Measurements from ENCODE around the gene KRTAP5-6. TPM values are rescaled to one million over a fixed set of nuclear protein-coding genes. Genes with fewer than 3 reads are reported as not detected.
A peak's percentile ranks its signal among the peaks of the same experiment; 100 is the strongest.

The KRTAP5-6 gene
- total RNA-seq, 2 experiments from 2014 or later = not detected

GRCh38 chr11:1733716-1734640 is 37.0 kb downstream of the KRTAP5-6 start:
- H3K36me3 Mint-ChIP-seq (ENCODE audit: low read depth) = no peaks in the 10 kb centered on the region
- intact Hi-C loops (cut with DNase I, micrococcal nuclease) = no loop called here
- H3K27ac Mint-ChIP-seq = no peak overlapping the region
- DNase-seq (no peak), ATAC-seq (no peak)
- peaks cover 7% of the 10 kb centered on the region for H3K9me3 Mint-ChIP-seq (ENCODE audit: low read depth)
- peaks cover 18% of the 10 kb centered on the region for H3K27me3 Mint-ChIP-seq
- POLR2A ChIA-PET = no interaction called here
- no peak overlapping the region for H3K4me3 Mint-ChIP-seq
- H3K4me1 Mint-ChIP-seq = peaks cover 17% of the 10 kb centered on the region
- CTCF ChIA-PET = interaction anchor here (0.7 to 0.9 kb wide), 3 partner anchors 10 to 99 kb away, joined by 3 read pairs; no protein-coding TSS in a partner anchor

GRCh38 chr11:1734641-1735081 is 37.7 kb downstream of the KRTAP5-6 start:
- intact Hi-C loops (cut with DNase I, micrococcal nuclease) = no loop called here
- CTCF ChIA-PET = interaction anchor here (0.9 kb wide), 1 partner anchor 98 kb away, joined by 3 read pairs; no protein-coding TSS in a partner anchor
- H3K9me3 Mint-ChIP-seq (ENCODE audit: low read depth) = peaks cover 7% of the 10 kb centered on the region
- peaks cover 13% of the 10 kb centered on the region for H3K4me1 Mint-ChIP-seq
- no peak for DNase-seq
- H3K27me3 Mint-ChIP-seq = peaks cover 16% of the 10 kb centered on the region
- H3K27ac Mint-ChIP-seq = no peak overlapping the region
- POLR2A ChIA-PET = no interaction called here
- H3K36me3 Mint-ChIP-seq (ENCODE audit: low read depth) = no peaks in the 10 kb centered on the region
- no peak overlapping the region for H3K4me3 Mint-ChIP-seq
- ATAC-seq = no peak

GRCh38 chr11:1735271-1735670 is 38.3 kb downstream of the KRTAP5-6 start:
- H3K9me3 Mint-ChIP-seq (ENCODE audit: low read depth) = peaks cover 7% of the 10 kb centered on the region
- no peak overlapping the region for H3K4me3 Mint-ChIP-seq
- no peaks in the 10 kb centered on the region for H3K36me3 Mint-ChIP-seq (ENCODE audit: low read depth)
- ChIA-PET POLR2A (no interaction called here), CTCF (no interaction called here)
- no peak overlapping the region for H3K27ac Mint-ChIP-seq
- peaks cover 11% of the 10 kb centered on the region for H3K4me1 Mint-ChIP-seq
- DNase-seq (no peak), ATAC-seq (no peak)
- intact Hi-C loops (cut with DNase I, micrococcal nuclease) = no loop called here
- peaks cover 16% of the 10 kb centered on the region for H3K27me3 Mint-ChIP-seq

GRCh38 chr11:1736447-1736992 is 39.5 kb downstream of the KRTAP5-6 start:
- intact Hi-C loops (cut with DNase I, micrococcal nuclease) = no loop called here
- ChIA-PET CTCF (interaction anchor here (0.7 to 1.0 kb wide), 3 partner anchors 36 to 162 kb away, joined by 3 read pairs; no protein-coding TSS in a partner anchor), POLR2A (no interaction called here)
- Mint-ChIP-seq H3K27ac (no peak overlapping the region), H3K4me3 (no peak overlapping the region), H3K9me3 (ENCODE audit: low read depth) (peaks cover 5% of the 10 kb centered on the region), H3K4me1 (peaks cover 11% of the 10 kb centered on the region), H3K27me3 (peaks cover 12% of the 10 kb centered on the region), H3K36me3 (ENCODE audit: low read depth) (no peaks in the 10 kb centered on the region)
- no peak for ATAC-seq
- no peak for DNase-seq

GRCh38 chr11:1737080-1737757 is 40.2 kb downstream of the KRTAP5-6 start:
- intact Hi-C loops (cut with DNase I, micrococcal nuclease) = no loop called here
- Mint-ChIP-seq H3K36me3 (ENCODE audit: low read depth) (no peaks in the 10 kb centered on the region), H3K27ac (no peak overlapping the region), H3K27me3 (peaks cover 8% of the 10 kb centered on the region), H3K9me3 (ENCODE audit: low read depth) (peaks cover 3% of the 10 kb centered on the region), H3K4me3 (no peak overlapping the region), H3K4me1 (peaks cover 11% of the 10 kb centered on the region)
- no peak for ATAC-seq
- CTCF ChIA-PET = interaction anchor here (0.7 to 1.0 kb wide), 4 partner anchors 36 to 162 kb away, joined by 3 read pairs; no protein-coding TSS in a partner anchor
- POLR2A ChIA-PET = no interaction called here
- no peak for DNase-seq

- no peak for ATAC-seq
- Mint-ChIP-seq H3K4me3 (no peak overlapping the region), H3K27me3 (peaks cover 7% of the 10 kb centered on the region), H3K4me1 (peaks cover 11% of the 10 kb centered on the region), H3K27ac (no peak overlapping the region), H3K36me3 (ENCODE audit: low read depth) (no peaks in the 10 kb centered on the region), H3K9me3 (ENCODE audit: low read depth) (peaks cover 3% of the 10 kb centered on the region)
- DNase-seq = no peak
- ChIA-PET CTCF (interaction anchor here (0.9 kb wide), 1 partner anchor 95 kb away, joined by 3 read pairs; no protein-coding TSS in a partner anchor), POLR2A (no interaction called here)
- intact Hi-C loops (cut with DNase I, micrococcal nuclease) = no loop called here
Measured at GRCh38 chr11:1738380-1738779, 41.4 kb downstream of the KRTAP5-6 start.

- intact Hi-C loops (cut with DNase I, micrococcal nuclease) = no loop called here
- DNase-seq = no peak
- CTCF ChIA-PET = interaction anchor here (0.7 kb wide), 1 partner anchor 413 kb away, joined by 3 read pairs; no protein-coding TSS in a partner anchor
- H3K9me3 Mint-ChIP-seq (ENCODE audit: low read depth) = peaks cover 3% of the 10 kb centered on the region
- POLR2A ChIA-PET = no interaction called here
- no peak overlapping the region for H3K4me3 Mint-ChIP-seq
- H3K4me1 Mint-ChIP-seq = no peaks in the 10 kb centered on the region
- no peaks in the 10 kb centered on the region for H3K36me3 Mint-ChIP-seq (ENCODE audit: low read depth)
- H3K27me3 Mint-ChIP-seq = peaks cover 5% of the 10 kb centered on the region
- no peak overlapping the region for H3K27ac Mint-ChIP-seq
- ATAC-seq = no peak
Measured at GRCh38 chr11:1739576-1739975, 42.6 kb downstream of the KRTAP5-6 start.

GRCh38 chr11:1740786-1741530 is 44.0 kb downstream of the KRTAP5-6 start:
- ATAC-seq (no peak), DNase-seq (no peak)
- POLR2A ChIA-PET = no interaction called here
- H3K9me3 Mint-ChIP-seq (ENCODE audit: low read depth) = peaks cover 4% of the 10 kb centered on the region
- peaks cover 4% of the 10 kb centered on the region for H3K27me3 Mint-ChIP-seq
- no peaks in the 10 kb centered on the region for H3K4me1 Mint-ChIP-seq
- intact Hi-C loops (cut with DNase I, micrococcal nuclease) = no loop called here
- no peaks in the 10 kb centered on the region for H3K36me3 Mint-ChIP-seq (ENCODE audit: low read depth)
- no peak overlapping the region for H3K27ac Mint-ChIP-seq
- no peak overlapping the region for H3K4me3 Mint-ChIP-seq
- CTCF ChIA-PET = no interaction called here

- Mint-ChIP-seq H3K9me3 (ENCODE audit: low read depth) (peaks cover 6% of the 10 kb centered on the region), H3K27me3 (no peaks in the 10 kb centered on the region), H3K4me3 (no peak overlapping the region), H3K36me3 (ENCODE audit: low read depth) (no peaks in the 10 kb centered on the region), H3K27ac (no peak overlapping the region), H3K4me1 (no peaks in the 10 kb centered on the region)
- intact Hi-C loops (cut with DNase I, micrococcal nuclease) = no loop called here
- ATAC-seq (no peak), DNase-seq (no peak)
- POLR2A ChIA-PET = no interaction called here
- CTCF ChIA-PET = no interaction called here
Measured at GRCh38 chr11:1741741-1742140, 44.7 kb downstream of the KRTAP5-6 start.

GRCh38 chr11:1742371-1742770 is 45.4 kb downstream of the KRTAP5-6 start:
- Mint-ChIP-seq H3K4me1 (no peaks in the 10 kb centered on the region), H3K9me3 (ENCODE audit: low read depth) (peaks cover 4% of the 10 kb centered on the region), H3K4me3 (no peak overlapping the region), H3K36me3 (ENCODE audit: low read depth) (no peaks in the 10 kb centered on the region), H3K27me3 (no peaks in the 10 kb centered on the region), H3K27ac (no peak overlapping the region)
- POLR2A ChIA-PET = no interaction called here
- intact Hi-C loops (cut with DNase I, micrococcal nuclease) = no loop called here
- ATAC-seq (peak; percentile 80), DNase-seq (peak; percentile 30)
- CTCF ChIA-PET = interaction anchor here (0.6 kb wide), 2 partner anchors 49 to 213 kb away, joined by 3 read pairs; no protein-coding TSS in a partner anchor
